ENCODE results near the gene SP110.

Gene SP110

GRCh38 chr2:230205721-230206120 lies 14.1 kb downstream of the SP110 start:
- Histone ChIP-seq H3K4me1 (no peaks in the 10 kb centered on the region), H3K4me3 (ENCODE audit: low read depth, low read length) (no peak overlapping the region), H3K9me3 (no peaks in the 10 kb centered on the region), H3K36me3 (no peaks in the 10 kb centered on the region), H3K27me3 (no peaks in the 10 kb centered on the region)
- TF ChIP-seq, protein P1, sequence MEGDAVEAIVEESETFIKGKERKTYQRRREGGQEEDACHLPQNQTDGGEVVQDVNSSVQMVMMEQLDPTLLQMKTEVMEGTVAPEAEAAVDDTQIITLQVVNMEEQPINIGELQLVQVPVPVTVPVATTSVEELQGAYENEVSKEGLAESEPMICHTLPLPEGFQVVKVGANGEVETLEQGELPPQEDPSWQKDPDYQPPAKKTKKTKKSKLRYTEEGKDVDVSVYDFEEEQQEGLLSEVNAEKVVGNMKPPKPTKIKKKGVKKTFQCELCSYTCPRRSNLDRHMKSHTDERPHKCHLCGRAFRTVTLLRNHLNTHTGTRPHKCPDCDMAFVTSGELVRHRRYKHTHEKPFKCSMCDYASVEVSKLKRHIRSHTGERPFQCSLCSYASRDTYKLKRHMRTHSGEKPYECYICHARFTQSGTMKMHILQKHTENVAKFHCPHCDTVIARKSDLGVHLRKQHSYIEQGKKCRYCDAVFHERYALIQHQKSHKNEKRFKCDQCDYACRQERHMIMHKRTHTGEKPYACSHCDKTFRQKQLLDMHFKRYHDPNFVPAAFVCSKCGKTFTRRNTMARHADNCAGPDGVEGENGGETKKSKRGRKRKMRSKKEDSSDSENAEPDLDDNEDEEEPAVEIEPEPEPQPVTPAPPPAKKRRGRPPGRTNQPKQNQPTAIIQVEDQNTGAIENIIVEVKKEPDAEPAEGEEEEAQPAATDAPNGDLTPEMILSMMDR (IDR thresholded peaks at IDR 0.05; ENCODE audit: low read depth, low read length) = no peak
- no peak for DNase-seq

DNA sequence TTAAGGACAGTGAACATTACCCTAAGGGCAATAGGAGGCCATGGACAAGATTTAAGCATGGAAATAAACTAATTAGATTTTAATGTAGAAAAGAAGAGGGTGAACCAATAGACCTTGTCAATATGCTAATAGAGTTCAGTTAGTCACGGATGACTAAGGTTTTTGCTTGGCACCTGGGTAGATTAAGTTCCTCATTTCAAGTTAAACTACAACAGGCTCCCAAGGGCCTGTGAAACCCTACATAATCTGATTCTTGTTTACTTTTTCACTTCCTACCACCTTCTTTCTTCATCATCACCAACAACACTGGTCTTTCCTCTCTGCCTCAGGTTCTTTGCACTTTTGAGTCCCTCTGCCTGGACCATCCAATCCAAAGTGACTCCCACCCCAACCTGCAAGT lies 14.8 kb downstream of the SP110 start:
- TF ChIP-seq, protein P1 (IDR thresholded peaks at IDR 0.05; ENCODE audit: low read depth, low read length) = no peak
- H3K4me3 ChIP-seq (ENCODE audit: low read depth, low read length) = no peak overlapping the region
- H3K9me3 ChIP-seq = no peaks in the 10 kb centered on the region
- no peak for DNase-seq
- no peaks in the 10 kb centered on the region for H3K36me3 ChIP-seq
- H3K4me1 ChIP-seq = no peaks in the 10 kb centered on the region
- no peaks in the 10 kb centered on the region for H3K27me3 ChIP-seq

- Histone ChIP-seq H3K27me3 (no peaks in the 10 kb centered on the region), H3K36me3 (no peaks in the 10 kb centered on the region), H3K4me3 (ENCODE audit: low read depth, low read length) (no peak overlapping the region), H3K4me1 (no peaks in the 10 kb centered on the region), H3K9me3 (no peaks in the 10 kb centered on the region)
- DNase-seq = no peak
- TF ChIP-seq, protein P1 (IDR thresholded peaks at IDR 0.05; ENCODE audit: low read depth, low read length) = no peak
Observed at GRCh38 chr2:230203110-230203676, 16.6 kb downstream of the SP110 start.

GRCh38 chr2:230202430-230203109 lies 17.2 kb downstream of the SP110 start:
- no peak for DNase-seq
- no peaks in the 10 kb centered on the region for H3K4me1 ChIP-seq
- H3K9me3 ChIP-seq = no peaks in the 10 kb centered on the region
- H3K27me3 ChIP-seq = no peaks in the 10 kb centered on the region
- no peaks in the 10 kb centered on the region for H3K36me3 ChIP-seq
- no peak overlapping the region for H3K4me3 ChIP-seq (ENCODE audit: low read depth, low read length)
- TF ChIP-seq, protein P1 (IDR thresholded peaks at IDR 0.05; ENCODE audit: low read depth, low read length) = no peak

- TF ChIP-seq, protein P1 (IDR thresholded peaks at IDR 0.05; ENCODE audit: low read depth, low read length) = no peak
- Histone ChIP-seq H3K27me3 (no peaks in the 10 kb centered on the region), H3K9me3 (no peaks in the 10 kb centered on the region), H3K36me3 (no peaks in the 10 kb centered on the region), H3K4me1 (no peaks in the 10 kb centered on the region), H3K4me3 (ENCODE audit: low read depth, low read length) (no peak overlapping the region)
- DNase-seq = no peak
Observed at GRCh38 chr2:230184727-230185578, 34.8 kb downstream of the SP110 start.
